Neural progenitor cell (in vitro differentiated cells): Measurements from ENCODE around the gene DNAH10. TPM values are rescaled to one million over a fixed set of nuclear protein-coding genes. Genes with fewer than 3 reads are reported as not detected.

ENCODE experiments used
- DNase-seq: peaks from one replicate; pipeline ENCODE4 v3.0.0-alpha.2; 2016; ENCODE audit warnings: low spot score
- H2AFZ ChIP-seq: fragments of 200-600 bp; sonication (generic); replicated peaks from 2 replicates; pipeline ENCODE4 v1.6.1; 2016; ENCODE audit warnings: antibody characterized with exemption
- H3F3A ChIP-seq: fragments of 200-600 bp; sonication (generic); 2 replicates; pipeline ENCODE4 v1.6.1; 2016; ENCODE audit warnings: antibody characterized with exemption, low read depth
- H3K27ac ChIP-seq: fragments of 200-600 bp; sonication (generic); 2 replicates; pipeline ENCODE4 v1.5.1; 2016; ENCODE audit warnings: mild to moderate bottlenecking
- H3K27me3 ChIP-seq: fragments of 200-600 bp; sonication (generic); 2 replicates; pipeline ENCODE4 v1.6.1; 2016; ENCODE audit warnings: mild to moderate bottlenecking, moderate library complexity
- H3K36me3 ChIP-seq: fragments of 200-600 bp; sonication (generic); 2 replicates; pipeline ENCODE4 v1.5.1; 2016
- H3K4me1 ChIP-seq: fragments of 200-600 bp; sonication (generic); 2 replicates; pipeline ENCODE4 v1.6.1; 2016; ENCODE audit warnings: mixed run types
- H3K4me2 ChIP-seq: fragments of 200-600 bp; sonication (generic); 2 replicates; pipeline ENCODE4 v1.6.1; 2016
- H3K4me3 ChIP-seq: fragments of 200-600 bp; sonication (generic); 2 replicates; pipeline ENCODE4 v1.5.1; 2016
- H3K79me2 ChIP-seq: fragments of 200-600 bp; sonication (generic); 2 replicates; pipeline ENCODE4 v1.6.1; 2016; ENCODE audit warnings: low read depth
- H3K9ac ChIP-seq: fragments of 200-600 bp; sonication (generic); 2 replicates; pipeline ENCODE4 v1.6.1; 2016
- H3K9me3 ChIP-seq: fragments of 200-600 bp; sonication (generic); 2 replicates; pipeline ENCODE4 v1.5.1; 2016; ENCODE audit warnings: low read depth
- H4K20me1 ChIP-seq: fragments of 200-600 bp; sonication (generic); 2 replicates; pipeline ENCODE4 v1.6.1; 2016; ENCODE audit warnings: low read depth
- H3K27ac Mint-ChIP-seq: 3 replicates; pipeline ENCODE4 v1.8.0; 2021; ENCODE audit warnings: mixed read lengths
- H3K27me3 Mint-ChIP-seq: 2 replicates; pipeline ENCODE4 v1.8.0; 2022; ENCODE audit warnings: low read depth, mild to moderate bottlenecking, inconsistent platforms, moderate library complexity, mixed read lengths; ENCODE audit not compliant: insufficient read depth
- H3K36me3 Mint-ChIP-seq: 3 replicates; pipeline ENCODE4 v1.8.0; 2021; ENCODE audit warnings: mixed read lengths
- H3K4me1 Mint-ChIP-seq: 3 replicates; pipeline ENCODE4 v1.8.0; 2021; ENCODE audit warnings: mixed read lengths
- H3K4me3 Mint-ChIP-seq: 3 replicates; pipeline ENCODE4 v1.8.0; 2021; ENCODE audit warnings: mild to moderate bottlenecking, moderate library complexity, mixed read lengths
- H3K9me3 Mint-ChIP-seq: 3 replicates; pipeline ENCODE4 v1.8.0; 2020; ENCODE audit warnings: mixed read lengths
- CTCF ChIP-seq: fragments of 200-600 bp; sonication (generic); IDR thresholded peaks from 2 replicates; pipeline ENCODE4 v1.5.1; 2017; ENCODE audit warnings: antibody characterized with exemption, mild to moderate bottlenecking
- EZH2 ChIP-seq: fragments of 200-600 bp; sonication (generic); IDR thresholded peaks from 2 replicates; pipeline ENCODE4 v1.6.1; 2017; ENCODE audit warnings: antibody characterized with exemption, mild to moderate bottlenecking, moderate library complexity
- EZH2phosphoT487 ChIP-seq: fragments of 200-600 bp; sonication (generic); IDR thresholded peaks from 2 replicates; pipeline ENCODE4 v1.6.1; 2017; ENCODE audit warnings: antibody characterized with exemption
- small RNA-seq: library from RNA; depleted of rRNA; stranded (forward); fragments of <200 nt; gene quantifications from one replicate; pipeline ENCODE3, GENCODE V24; 2015
- total RNA-seq: library from RNA; depleted of rRNA; stranded (reverse); fragments of >200 nt; gene quantifications from 2 replicates; pipeline ENCODE4 v1.2.3, GENCODE V29; 2015; ENCODE audit warnings: low replicate concordance

DNAH10 gene
- total RNA-seq, 1 donor from 2014 or later: 0.26 TPM

- TF ChIP-seq EZH2: no peak
- no peak for TF ChIP-seq EZH2phosphoT487
- no peak for TF ChIP-seq CTCF
- Histone ChIP-seq H3K4me2 (no peak overlapping the region), H3K27me3 (no peaks in the 10 kb centered on the region), H4K20me1 (peaks cover 100% of the 10 kb centered on the region), H3K4me3 (no peak overlapping the region), H2AFZ (no peak overlapping the region), H3K4me1 (peaks cover 10% of the 10 kb centered on the region), H3F3A (peaks cover 11% of the 10 kb centered on the region), H3K27ac (no peak overlapping the region), H3K36me3 (peaks cover 7% of the 10 kb centered on the region), H3K79me2 (peaks cover 97% of the 10 kb centered on the region), H3K9me3 (no peaks in the 10 kb centered on the region), H3K9ac (no peak overlapping the region)
- peaks cover 33% of the 10 kb centered on the region for H3K4me1 Mint-ChIP-seq
- H3K27me3 Mint-ChIP-seq: peaks cover 4% of the 10 kb centered on the region
- DNase-seq: no peak
- H3K9me3 Mint-ChIP-seq: no peaks in the 10 kb centered on the region
- peaks cover 27% of the 10 kb centered on the region for H3K36me3 Mint-ChIP-seq
- H3K27ac Mint-ChIP-seq: no peak overlapping the region
- no peak overlapping the region for H3K4me3 Mint-ChIP-seq
Observed at GRCh38 chr12:123984903-123985302, 222.8 kb downstream of the DNAH10 start.

Small RNA genes lying within 50 kb of the gene (small RNA-seq; reads per million reads assigned to genes)
- gene AC068790.4 (not detected), gene AC068790.6 (not detected)

Other genes starting within 250 kb of the DNAH10 start
- gene RILPL1, start 228.6 kb upstream of the DNAH10 start, total RNA-seq: 13.8 and 16.7 TPM in 2 replicates
- 134 and 175 TPM in 2 replicates for gene TMED2, start 177.7 kb upstream of the DNAH10 start, total RNA-seq
- gene DDX55, start 160.2 kb upstream of the DNAH10 start, total RNA-seq: 41.7 and 55.3 TPM in 2 replicates
- gene EIF2B1, start 128.6 kb upstream of the DNAH10 start, total RNA-seq: 77.1 and 85.1 TPM in 2 replicates
- 44.3 and 50.9 TPM in 2 replicates for gene GTF2H3, start 128.5 kb upstream of the DNAH10 start, total RNA-seq
- gene TCTN2, start 91.2 kb upstream of the DNAH10 start, total RNA-seq: 15.6 and 15.8 TPM in 2 replicates
- gene ATP6V0A2, start 49.9 kb upstream of the DNAH10 start, total RNA-seq: 43.1 and 44.4 TPM in 2 replicates
- 4.8 and 10.5 TPM in 2 replicates for gene CCDC92, start 210.5 kb downstream of the DNAH10 start, total RNA-seq
- gene ZNF664, start 210.9 kb downstream of the DNAH10 start, total RNA-seq: 133 and 172 TPM in 2 replicates